Peyer's patch (tissue), 4 donors: ENCODE results near the gene SMPD4.

ENCODE experiments used
- POLR2A ChIP-seq, 2 donors: fragments of 450-650 bp; IDR thresholded peaks; one replicate each; pipeline ENCODE4 v1.5.1; 2017; ENCODE audit warnings: antibody characterized with exemption in 2 of 2, mild to moderate bottlenecking in 2 of 2, moderate library complexity in 2 of 2
- TF ChIP-seq, protein P1 (sequence below), 6 experiments: fragments of 450-650 bp in 4 of 6; fragments of 200-600 bp in 2 of 6; sonication (generic) in 1 of 6; IDR thresholded peaks; one replicate each; pipeline ENCODE4 v1.5.1; 2017 to 2019; ENCODE audit warnings: antibody characterized with exemption in 6 of 6, mild to moderate bottlenecking in 3 of 6, moderate library complexity in 1 of 6

DNA sequence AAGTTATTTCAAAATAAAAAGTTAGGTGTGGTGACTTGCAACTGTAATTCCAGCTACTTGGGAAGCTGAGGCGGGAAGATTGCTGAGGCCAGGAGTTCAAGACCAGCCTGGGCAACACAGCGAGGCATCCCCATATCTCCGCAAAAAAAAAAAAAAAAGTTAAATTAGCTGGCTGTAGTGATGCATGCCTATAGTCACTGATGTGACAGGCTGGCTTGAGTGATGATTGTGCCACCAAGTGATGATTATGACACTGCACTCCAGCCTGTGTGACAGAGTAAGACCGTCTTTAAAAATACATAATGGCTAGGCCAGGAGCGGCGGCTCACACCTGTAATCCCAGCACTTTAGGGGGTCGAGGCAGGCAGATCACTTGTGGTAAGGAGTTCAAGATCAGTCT lies 11.5 kb downstream of the SMPD4 start:
- TF ChIP-seq, protein P1, sequence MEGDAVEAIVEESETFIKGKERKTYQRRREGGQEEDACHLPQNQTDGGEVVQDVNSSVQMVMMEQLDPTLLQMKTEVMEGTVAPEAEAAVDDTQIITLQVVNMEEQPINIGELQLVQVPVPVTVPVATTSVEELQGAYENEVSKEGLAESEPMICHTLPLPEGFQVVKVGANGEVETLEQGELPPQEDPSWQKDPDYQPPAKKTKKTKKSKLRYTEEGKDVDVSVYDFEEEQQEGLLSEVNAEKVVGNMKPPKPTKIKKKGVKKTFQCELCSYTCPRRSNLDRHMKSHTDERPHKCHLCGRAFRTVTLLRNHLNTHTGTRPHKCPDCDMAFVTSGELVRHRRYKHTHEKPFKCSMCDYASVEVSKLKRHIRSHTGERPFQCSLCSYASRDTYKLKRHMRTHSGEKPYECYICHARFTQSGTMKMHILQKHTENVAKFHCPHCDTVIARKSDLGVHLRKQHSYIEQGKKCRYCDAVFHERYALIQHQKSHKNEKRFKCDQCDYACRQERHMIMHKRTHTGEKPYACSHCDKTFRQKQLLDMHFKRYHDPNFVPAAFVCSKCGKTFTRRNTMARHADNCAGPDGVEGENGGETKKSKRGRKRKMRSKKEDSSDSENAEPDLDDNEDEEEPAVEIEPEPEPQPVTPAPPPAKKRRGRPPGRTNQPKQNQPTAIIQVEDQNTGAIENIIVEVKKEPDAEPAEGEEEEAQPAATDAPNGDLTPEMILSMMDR (IDR thresholded peaks at IDR 0.05): no peak
- TF ChIP-seq POLR2A (IDR thresholded peaks at IDR 0.05): no peak
